ENCODE measurements around the gene HIRA. TPM values are rescaled to one million over a fixed set of nuclear protein-coding genes. Genes with fewer than 3 reads are reported as not detected.

HIRA gene
- total and polyA plus RNA-seq, 2 experiments from 2014 or later, result 9.4 to 58.3 TPM

GRCh38 chr22:19400881-19401280, 30.7 kb downstream of the HIRA start:
- H3K27ac ChIP-seq (ENCODE audit: low read depth), result no peak overlapping the region
- H3F3A ChIP-seq (replicated peaks; ENCODE audit: low read depth), result no peaks in the 10 kb centered on the region
- H3K4me3 ChIP-seq, result no peak overlapping the region
- Mint-ChIP-seq H3K27ac (no peak overlapping the region), H3K9me3 (no peaks in the 10 kb centered on the region), H3K4me1 (no peaks in the 10 kb centered on the region), H3K4me3 (no peak overlapping the region), H3K27me3 (ENCODE audit: insufficient read depth, low read depth, poor library complexity) (peaks cover 13% of the 10 kb centered on the region), H3K36me3 (ENCODE audit: low read depth) (peaks cover 56% of the 10 kb centered on the region)
- no peaks in the 10 kb centered on the region for H3K27me3 ChIP-seq (ENCODE audit: insufficient read depth)
- TF ChIP-seq, protein P1, sequence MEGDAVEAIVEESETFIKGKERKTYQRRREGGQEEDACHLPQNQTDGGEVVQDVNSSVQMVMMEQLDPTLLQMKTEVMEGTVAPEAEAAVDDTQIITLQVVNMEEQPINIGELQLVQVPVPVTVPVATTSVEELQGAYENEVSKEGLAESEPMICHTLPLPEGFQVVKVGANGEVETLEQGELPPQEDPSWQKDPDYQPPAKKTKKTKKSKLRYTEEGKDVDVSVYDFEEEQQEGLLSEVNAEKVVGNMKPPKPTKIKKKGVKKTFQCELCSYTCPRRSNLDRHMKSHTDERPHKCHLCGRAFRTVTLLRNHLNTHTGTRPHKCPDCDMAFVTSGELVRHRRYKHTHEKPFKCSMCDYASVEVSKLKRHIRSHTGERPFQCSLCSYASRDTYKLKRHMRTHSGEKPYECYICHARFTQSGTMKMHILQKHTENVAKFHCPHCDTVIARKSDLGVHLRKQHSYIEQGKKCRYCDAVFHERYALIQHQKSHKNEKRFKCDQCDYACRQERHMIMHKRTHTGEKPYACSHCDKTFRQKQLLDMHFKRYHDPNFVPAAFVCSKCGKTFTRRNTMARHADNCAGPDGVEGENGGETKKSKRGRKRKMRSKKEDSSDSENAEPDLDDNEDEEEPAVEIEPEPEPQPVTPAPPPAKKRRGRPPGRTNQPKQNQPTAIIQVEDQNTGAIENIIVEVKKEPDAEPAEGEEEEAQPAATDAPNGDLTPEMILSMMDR (conservative IDR thresholded peaks at IDR 0.05; ENCODE audit: low read depth in 2 of 2), result no peak
- TF ChIP-seq EZH2 (IDR thresholded peaks at IDR 0.05; ENCODE audit: low read depth, unreplicated experiment) (no peak), POLR2AphosphoS5 (IDR thresholded peaks at IDR 0.05; ENCODE audit: low read depth) (no peak), STAT1 (IDR thresholded peaks at IDR 0.05; ENCODE audit: unreplicated experiment) (no peak), ZNF331 (CRISPR knock-in tag; IDR thresholded peaks at IDR 0.05; ENCODE audit: low read depth) (no peak), CREB1 (CRISPR knock-in tag; IDR thresholded peaks at IDR 0.05; ENCODE audit: low read depth) (no peak), EZH2phosphoT487 (IDR thresholded peaks at IDR 0.05; ENCODE audit: unreplicated experiment) (no peak), REST (IDR thresholded peaks at IDR 0.05; ENCODE audit: unreplicated experiment) (no peak), JUNB (IDR thresholded peaks at IDR 0.05; ENCODE audit: unreplicated experiment) (no peak)
- TF ChIP-seq, protein P2, sequence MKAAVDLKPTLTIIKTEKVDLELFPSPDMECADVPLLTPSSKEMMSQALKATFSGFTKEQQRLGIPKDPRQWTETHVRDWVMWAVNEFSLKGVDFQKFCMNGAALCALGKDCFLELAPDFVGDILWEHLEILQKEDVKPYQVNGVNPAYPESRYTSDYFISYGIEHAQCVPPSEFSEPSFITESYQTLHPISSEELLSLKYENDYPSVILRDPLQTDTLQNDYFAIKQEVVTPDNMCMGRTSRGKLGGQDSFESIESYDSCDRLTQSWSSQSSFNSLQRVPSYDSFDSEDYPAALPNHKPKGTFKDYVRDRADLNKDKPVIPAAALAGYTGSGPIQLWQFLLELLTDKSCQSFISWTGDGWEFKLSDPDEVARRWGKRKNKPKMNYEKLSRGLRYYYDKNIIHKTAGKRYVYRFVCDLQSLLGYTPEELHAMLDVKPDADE (IDR thresholded peaks at IDR 0.05), result no peak
- TF ChIP-seq, protein P3, sequence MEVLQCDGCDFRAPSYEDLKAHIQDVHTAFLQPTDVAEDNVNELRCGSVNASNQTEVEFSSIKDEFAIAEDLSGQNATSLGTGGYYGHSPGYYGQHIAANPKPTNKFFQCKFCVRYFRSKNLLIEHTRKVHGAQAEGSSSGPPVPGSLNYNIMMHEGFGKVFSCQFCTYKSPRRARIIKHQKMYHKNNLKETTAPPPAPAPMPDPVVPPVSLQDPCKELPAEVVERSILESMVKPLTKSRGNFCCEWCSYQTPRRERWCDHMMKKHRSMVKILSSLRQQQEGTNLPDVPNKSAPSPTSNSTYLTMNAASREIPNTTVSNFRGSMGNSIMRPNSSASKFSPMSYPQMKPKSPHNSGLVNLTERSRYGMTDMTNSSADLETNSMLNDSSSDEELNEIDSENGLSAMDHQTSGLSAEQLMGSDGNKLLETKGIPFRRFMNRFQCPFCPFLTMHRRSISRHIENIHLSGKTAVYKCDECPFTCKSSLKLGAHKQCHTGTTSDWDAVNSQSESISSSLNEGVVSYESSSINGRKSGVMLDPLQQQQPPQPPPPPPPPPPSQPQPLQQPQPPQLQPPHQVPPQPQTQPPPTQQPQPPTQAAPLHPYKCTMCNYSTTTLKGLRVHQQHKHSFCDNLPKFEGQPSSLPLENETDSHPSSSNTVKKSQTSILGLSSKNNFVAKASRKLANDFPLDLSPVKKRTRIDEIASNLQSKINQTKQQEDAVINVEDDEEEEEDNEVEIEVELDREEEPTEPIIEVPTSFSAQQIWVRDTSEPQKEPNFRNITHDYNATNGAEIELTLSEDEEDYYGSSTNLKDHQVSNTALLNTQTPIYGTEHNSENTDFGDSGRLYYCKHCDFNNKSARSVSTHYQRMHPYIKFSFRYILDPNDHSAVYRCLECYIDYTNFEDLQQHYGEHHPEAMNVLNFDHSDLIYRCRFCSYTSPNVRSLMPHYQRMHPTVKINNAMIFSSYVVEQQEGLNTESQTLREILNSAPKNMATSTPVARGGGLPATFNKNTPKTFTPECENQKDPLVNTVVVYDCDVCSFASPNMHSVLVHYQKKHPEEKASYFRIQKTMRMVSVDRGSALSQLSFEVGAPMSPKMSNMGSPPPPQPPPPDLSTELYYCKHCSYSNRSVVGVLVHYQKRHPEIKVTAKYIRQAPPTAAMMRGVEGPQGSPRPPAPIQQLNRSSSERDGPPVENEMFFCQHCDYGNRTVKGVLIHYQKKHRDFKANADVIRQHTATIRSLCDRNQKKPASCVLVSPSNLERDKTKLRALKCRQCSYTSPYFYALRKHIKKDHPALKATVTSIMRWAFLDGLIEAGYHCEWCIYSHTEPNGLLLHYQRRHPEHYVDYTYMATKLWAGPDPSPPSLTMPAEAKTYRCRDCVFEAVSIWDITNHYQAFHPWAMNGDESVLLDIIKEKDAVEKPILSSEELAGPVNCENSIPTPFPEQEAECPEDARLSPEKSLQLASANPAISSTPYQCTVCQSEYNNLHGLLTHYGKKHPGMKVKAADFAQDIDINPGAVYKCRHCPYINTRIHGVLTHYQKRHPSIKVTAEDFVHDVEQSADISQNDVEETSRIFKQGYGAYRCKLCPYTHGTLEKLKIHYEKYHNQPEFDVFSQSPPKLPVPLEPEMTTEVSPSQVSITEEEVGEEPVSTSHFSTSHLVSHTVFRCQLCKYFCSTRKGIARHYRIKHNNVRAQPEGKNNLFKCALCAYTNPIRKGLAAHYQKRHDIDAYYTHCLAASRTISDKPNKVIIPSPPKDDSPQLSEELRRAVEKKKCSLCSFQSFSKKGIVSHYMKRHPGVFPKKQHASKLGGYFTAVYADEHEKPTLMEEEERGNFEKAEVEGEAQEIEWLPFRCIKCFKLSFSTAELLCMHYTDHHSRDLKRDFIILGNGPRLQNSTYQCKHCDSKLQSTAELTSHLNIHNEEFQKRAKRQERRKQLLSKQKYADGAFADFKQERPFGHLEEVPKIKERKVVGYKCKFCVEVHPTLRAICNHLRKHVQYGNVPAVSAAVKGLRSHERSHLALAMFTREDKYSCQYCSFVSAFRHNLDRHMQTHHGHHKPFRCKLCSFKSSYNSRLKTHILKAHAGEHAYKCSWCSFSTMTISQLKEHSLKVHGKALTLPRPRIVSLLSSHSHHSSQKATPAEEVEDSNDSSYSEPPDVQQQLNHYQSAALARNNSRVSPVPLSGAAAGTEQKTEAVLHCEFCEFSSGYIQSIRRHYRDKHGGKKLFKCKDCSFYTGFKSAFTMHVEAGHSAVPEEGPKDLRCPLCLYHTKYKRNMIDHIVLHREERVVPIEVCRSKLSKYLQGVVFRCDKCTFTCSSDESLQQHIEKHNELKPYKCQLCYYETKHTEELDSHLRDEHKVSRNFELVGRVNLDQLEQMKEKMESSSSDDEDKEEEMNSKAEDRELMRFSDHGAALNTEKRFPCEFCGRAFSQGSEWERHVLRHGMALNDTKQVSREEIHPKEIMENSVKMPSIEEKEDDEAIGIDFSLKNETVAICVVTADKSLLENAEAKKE (CRISPR knock-in tag; IDR thresholded peaks at IDR 0.05), result no peak
- DNase-seq (ENCODE audit: low spot score), result no peak
- no peak overlapping the region for H3K4me2 ChIP-seq
- no peaks in the 10 kb centered on the region for H3K9me2 ChIP-seq (ENCODE audit: insufficient read depth)
- no peak for ATAC-seq
- no peaks in the 10 kb centered on the region for H3K4me1 ChIP-seq (ENCODE audit: insufficient read depth)
- peaks cover 12% of the 10 kb centered on the region for H3K36me3 ChIP-seq (ENCODE audit: insufficient read depth)
- peaks cover 13% of the 10 kb centered on the region for H4K20me1 ChIP-seq (replicated peaks; ENCODE audit: insufficient read depth)
- 0 out of 2 replicates have a peak, but pooled peaks cover 3% of the 10 kb centered on the region for H3K79me2 ChIP-seq (replicated peaks; ENCODE audit: insufficient read depth)
- H2AFZ ChIP-seq, result no peak overlapping the region
